Tibial artery (tissue), 4 donors: ENCODE data around the gene NDUFAF2.

Experiments
- DNase-seq, 2 donors: peaks; one replicate each; pipeline ENCODE4 v3.0.0-alpha.2; 2019
- H3K27ac ChIP-seq, 2 donors: fragments of 200-600 bp; sonication (generic) in 1 of 2; 1 replicate in 1 of 2; 2 replicates in 1 of 2; pipeline ENCODE4 v1.5.1; 2018 to 2019; ENCODE audit warnings: mild to moderate bottlenecking in 1 of 2
- H3K27me3 ChIP-seq, 2 donors: fragments of 200-600 bp; sonication (generic) in 1 of 2; one replicate each; pipeline versions ENCODE4 v1.5.1 to v1.6.0; 2016 to 2019
- H3K36me3 ChIP-seq, 3 donors: fragments of 200-600 bp; sonication (generic) in 2 of 3; one replicate each; pipeline ENCODE4 v1.5.1; 2016 to 2019; ENCODE audit warnings: mild to moderate bottlenecking in 2 of 3
- H3K4me1 ChIP-seq, 4 donors: fragments of 200-600 bp; sonication (generic) in 2 of 4; 1 replicate in 3 of 4; 2 replicates in 1 of 4; pipeline ENCODE4 v1.5.1; 2016 to 2019
- H3K4me3 ChIP-seq, 2 donors: fragments of 200-600 bp; sonication (generic) in 1 of 2; 1 replicate in 1 of 2; 2 replicates in 1 of 2; pipeline ENCODE4 v1.5.1; 2018 to 2019; ENCODE audit warnings: mild to moderate bottlenecking in 2 of 2
- H3K9me3 ChIP-seq, 3 donors: fragments of 200-600 bp; sonication (generic) in 1 of 3; one replicate each; pipeline ENCODE4 v1.5.1; 2016 to 2019
- intact Hi-C: fragments of 100-400 bp; cut with DNase I; formaldehyde crosslinking; loops from one replicate; pipeline ENCODE4 v1.15.0; 2023; ENCODE audit warnings: low total_unique reads
- TF ChIP-seq, protein P1 (sequence below), 2 experiments: fragments of 200-600 bp in 1 of 2; fragments of 450-650 bp in 1 of 2; IDR thresholded peaks; one replicate each; pipeline ENCODE4 v1.5.1; 2017 to 2019; ENCODE audit warnings: antibody characterized with exemption in 2 of 2, mild to moderate bottlenecking in 1 of 2, moderate library complexity in 1 of 2

The NDUFAF2 gene

DNA sequence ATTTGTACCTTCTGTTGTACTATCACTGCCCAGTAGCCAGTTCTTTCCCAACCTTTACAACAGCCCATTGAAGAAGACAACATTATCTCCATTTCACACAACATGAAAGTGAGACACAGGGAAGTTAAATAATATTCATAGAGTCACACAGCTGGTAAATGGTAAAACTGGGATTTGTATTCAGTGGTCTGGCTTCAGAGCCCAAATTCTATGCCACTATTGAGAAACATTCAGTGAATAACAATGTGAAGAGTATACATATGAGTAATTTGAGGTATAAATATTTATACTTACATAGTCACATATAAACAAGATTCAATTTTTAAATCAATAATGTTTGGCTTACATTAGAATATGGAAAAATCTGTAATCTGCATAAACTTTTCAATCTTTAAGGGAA, 203.5 kb downstream of the NDUFAF2 start:
- H3K27me3 ChIP-seq: no peaks in the 10 kb centered on the region
- no peak overlapping the region for H3K27ac ChIP-seq
- H3K4me1 ChIP-seq: no peaks in the 10 kb centered on the region
- TF ChIP-seq, protein P1, sequence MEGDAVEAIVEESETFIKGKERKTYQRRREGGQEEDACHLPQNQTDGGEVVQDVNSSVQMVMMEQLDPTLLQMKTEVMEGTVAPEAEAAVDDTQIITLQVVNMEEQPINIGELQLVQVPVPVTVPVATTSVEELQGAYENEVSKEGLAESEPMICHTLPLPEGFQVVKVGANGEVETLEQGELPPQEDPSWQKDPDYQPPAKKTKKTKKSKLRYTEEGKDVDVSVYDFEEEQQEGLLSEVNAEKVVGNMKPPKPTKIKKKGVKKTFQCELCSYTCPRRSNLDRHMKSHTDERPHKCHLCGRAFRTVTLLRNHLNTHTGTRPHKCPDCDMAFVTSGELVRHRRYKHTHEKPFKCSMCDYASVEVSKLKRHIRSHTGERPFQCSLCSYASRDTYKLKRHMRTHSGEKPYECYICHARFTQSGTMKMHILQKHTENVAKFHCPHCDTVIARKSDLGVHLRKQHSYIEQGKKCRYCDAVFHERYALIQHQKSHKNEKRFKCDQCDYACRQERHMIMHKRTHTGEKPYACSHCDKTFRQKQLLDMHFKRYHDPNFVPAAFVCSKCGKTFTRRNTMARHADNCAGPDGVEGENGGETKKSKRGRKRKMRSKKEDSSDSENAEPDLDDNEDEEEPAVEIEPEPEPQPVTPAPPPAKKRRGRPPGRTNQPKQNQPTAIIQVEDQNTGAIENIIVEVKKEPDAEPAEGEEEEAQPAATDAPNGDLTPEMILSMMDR (IDR thresholded peaks at IDR 0.05): no peak
- H3K9me3 ChIP-seq: no peaks in the 10 kb centered on the region
- no peak for DNase-seq
- no peak overlapping the region for H3K4me3 ChIP-seq
- no peaks in the 10 kb centered on the region for H3K36me3 ChIP-seq
- intact Hi-C loops: no loop called here

DNA sequence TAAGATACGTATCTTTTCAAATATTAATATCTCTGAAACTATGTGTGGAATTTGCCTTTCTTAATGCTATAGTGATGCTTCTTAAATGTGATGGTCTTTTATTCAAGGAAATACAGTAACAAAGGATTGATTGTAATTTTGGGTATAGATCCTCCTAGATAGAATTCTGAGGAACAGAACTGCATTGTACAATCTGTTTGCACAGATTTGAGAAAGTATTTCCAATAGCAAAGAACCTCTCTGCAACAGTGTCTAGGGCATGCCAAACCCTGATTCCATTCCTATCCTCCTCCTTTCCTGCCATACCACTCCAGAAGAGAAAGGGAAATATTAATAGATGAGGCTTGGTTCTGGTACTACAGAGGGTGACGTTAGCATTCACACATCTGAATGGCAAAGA, 206.9 kb downstream of the NDUFAF2 start:
- intact Hi-C loops: no loop called here
- no peak overlapping the region for H3K4me3 ChIP-seq
- TF ChIP-seq, protein P1 (IDR thresholded peaks at IDR 0.05): no peak

DNA sequence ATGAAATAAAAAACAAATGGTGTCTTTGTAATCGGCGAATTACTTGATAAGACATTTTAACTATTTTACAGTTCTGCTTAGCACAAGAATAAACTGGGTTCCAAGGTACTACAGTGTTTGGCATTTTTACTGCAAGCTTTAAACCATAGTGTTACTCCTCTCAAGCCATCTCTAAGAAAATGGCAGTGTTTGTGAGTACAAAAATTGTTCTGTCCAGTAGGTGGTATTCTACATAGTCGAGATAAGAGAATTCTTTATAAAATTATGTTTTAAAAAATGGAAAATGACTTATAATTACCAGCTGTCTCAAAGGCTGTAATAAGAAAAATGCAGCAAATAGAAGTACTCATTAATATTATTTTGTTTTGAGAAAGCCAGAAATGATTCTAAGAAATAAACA, 214.1 kb downstream of the NDUFAF2 start:
- H3K4me3 ChIP-seq: no peak overlapping the region
- no peaks in the 10 kb centered on the region for H3K9me3 ChIP-seq
- peaks cover 0 to 35% (median 8%) of the 10 kb centered on the region in 4 donors for H3K4me1 ChIP-seq
- H3K36me3 ChIP-seq: peaks cover 0 to 24% (median 17%) of the 10 kb centered on the region in 3 donors
- intact Hi-C loops: no loop called here
- H3K27me3 ChIP-seq: no peaks in the 10 kb centered on the region
- no peak for DNase-seq
- TF ChIP-seq, protein P1 (IDR thresholded peaks at IDR 0.05): no peak
- H3K27ac ChIP-seq: no peak overlapping the region

More for the DNA sequence above, 206.9 kb downstream of the NDUFAF2 start:
- H3K4me1 ChIP-seq: no peaks in the 10 kb centered on the region
- H3K27ac ChIP-seq: no peak overlapping the region
- no peaks in the 10 kb centered on the region for H3K27me3 ChIP-seq
- H3K9me3 ChIP-seq: no peaks in the 10 kb centered on the region
- H3K36me3 ChIP-seq: peaks cover 0 to 13% (median 0%) of the 10 kb centered on the region in 3 donors
- DNase-seq: no peak

DNA sequence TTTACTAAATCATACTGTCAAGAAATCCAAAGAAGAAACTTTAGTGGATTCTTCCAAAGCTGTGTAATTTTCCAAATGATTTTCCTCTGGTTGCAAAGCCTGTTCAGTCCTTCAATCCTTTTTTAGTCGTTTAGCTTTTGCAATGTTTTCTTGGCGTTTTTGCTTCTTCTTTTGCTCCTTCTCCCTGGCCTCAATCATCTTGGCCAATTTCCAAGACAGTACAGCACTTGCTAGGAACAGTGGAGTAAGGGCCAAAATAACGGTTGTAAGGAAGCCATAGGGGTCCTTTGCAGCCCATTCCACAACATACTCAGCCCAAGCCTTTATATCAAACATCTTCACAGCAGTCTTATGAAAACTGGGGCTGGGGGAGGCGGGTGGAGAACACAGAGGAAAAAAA, 214.8 kb downstream of the NDUFAF2 start:
- H3K27ac ChIP-seq: no peak overlapping the region
- no peaks in the 10 kb centered on the region for H3K27me3 ChIP-seq

DNA sequence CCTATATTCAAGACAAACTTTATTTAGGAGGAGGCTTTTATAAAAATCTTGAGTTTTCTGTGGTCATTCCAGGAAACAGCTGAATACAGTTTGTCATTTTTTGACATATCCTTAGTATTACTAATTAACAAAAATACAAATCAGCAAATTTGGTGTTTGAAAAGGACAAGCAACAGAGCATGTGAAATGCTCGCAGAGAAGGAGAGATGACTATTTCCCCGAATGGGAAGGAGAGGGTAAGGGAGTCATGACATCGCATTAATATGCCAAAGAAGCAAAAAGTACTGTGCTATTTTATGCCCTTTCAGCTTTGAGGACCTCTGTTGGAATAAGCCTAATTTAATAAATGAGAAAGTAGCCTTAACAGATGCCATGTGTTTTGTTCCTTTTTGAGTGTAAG, 215.5 kb downstream of the NDUFAF2 start:
- peaks cover 0 to 35% (median 8%) of the 10 kb centered on the region in 4 donors for H3K4me1 ChIP-seq
- H3K36me3 ChIP-seq: peaks cover 0 to 19% (median 17%) of the 10 kb centered on the region in 3 donors
- H3K27me3 ChIP-seq: no peaks in the 10 kb centered on the region
- TF ChIP-seq, protein P1 (IDR thresholded peaks at IDR 0.05): no peak
- no peak overlapping the region for H3K4me3 ChIP-seq
- H3K9me3 ChIP-seq: no peaks in the 10 kb centered on the region
- DNase-seq: no peak
- no peak overlapping the region for H3K27ac ChIP-seq
- intact Hi-C loops: loop anchor here (5.0 to 10.0 kb wide), 3 partner anchors 122 to 216 kb away; partner anchors contain the start of genes ERCC8, NDUFAF2 and ZSWIM6

More for the DNA sequence above, 214.8 kb downstream of the NDUFAF2 start:
- TF ChIP-seq, protein P1 (IDR thresholded peaks at IDR 0.05): no peak
- Histone ChIP-seq H3K9me3 (no peaks in the 10 kb centered on the region), H3K36me3 (peaks cover 0 to 24% (median 17%) of the 10 kb centered on the region in 3 donors), H3K4me1 (peaks cover 0 to 35% (median 8%) of the 10 kb centered on the region in 4 donors), H3K4me3 (no peak overlapping the region)
- no peak for DNase-seq
- intact Hi-C loops: loop anchor here (5.0 to 10.0 kb wide), 3 partner anchors 122 to 215 kb away; partner anchors contain the start of genes ERCC8, NDUFAF2 and ZSWIM6
